HG03520 (cell line): Measurements from ENCODE around the gene PPP2R3A.
"Not testable (repeated sequence)": the region's sequence is repeated elsewhere in the genome, so short reads cannot be mapped to it uniquely, and the experiment has no call there.

Experiments
- ATAC-seq: cut with Tn5 transposase; IDR thresholded peaks from one replicate; pipeline ENCODE4 v1.9.1; 2021; ENCODE audit warnings: mild to moderate bottlenecking, moderate library complexity; ENCODE audit not compliant: unreplicated experiment

The PPP2R3A gene

DNA sequence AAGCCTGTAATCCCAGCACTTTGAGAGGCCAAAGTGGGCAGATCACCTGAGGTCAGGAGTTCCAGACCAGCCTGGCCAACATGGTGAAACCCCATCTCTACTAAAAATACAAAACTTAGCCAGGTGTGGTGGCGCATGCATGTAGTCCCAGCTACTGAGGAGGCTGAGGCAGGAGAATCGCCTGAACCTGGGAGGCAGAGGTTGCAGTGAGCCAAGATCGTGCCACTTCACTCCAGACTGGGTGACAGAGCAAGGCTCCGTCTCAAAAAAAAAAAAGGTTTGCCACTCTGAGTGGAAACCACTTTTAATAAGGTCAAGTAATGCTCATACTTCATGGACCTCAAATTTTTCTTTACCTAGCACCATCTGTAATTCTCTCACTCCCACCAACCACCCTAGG is 178.9 kb downstream of the PPP2R3A start:
- ATAC-seq: not testable (repeated sequence)

DNA sequence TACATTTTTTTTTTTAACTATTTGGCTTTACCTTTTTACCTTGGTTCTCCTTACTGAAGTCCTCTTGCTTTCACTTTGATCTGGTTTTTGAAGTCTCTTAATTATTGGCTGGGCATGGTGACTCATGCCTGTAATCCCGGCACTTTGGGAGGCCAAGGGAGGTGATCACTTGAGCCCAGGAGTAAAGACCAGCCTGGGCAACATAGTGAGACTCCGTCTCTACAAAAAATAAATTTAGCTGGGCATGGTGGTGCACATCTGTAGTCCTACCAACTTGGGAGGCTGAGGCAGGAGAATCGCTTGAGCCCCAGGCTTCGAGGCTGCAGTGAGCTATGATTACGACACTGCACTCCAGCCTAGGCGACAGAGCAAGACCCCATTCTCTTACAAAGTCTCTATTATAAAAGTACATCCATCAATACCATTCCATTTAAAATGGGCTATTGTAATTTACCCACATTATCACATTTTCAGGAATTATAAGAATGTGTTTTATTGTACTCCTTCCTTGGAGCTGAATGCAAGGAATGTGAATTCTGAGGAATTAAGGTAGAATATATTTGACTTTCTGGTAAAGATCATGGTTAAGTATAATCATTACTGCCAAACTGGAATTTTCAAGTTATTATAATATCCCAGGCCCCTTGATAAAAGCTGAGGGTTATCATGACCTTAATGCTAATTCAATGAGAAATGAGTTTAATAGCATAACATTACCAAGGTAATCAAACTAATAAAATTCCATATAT is 181.6 kb downstream of the PPP2R3A start:
- no peak for ATAC-seq

- ATAC-seq: no peak
Observed at GRCh38 chr3:136149667-136150066, 184.1 kb downstream of the PPP2R3A start.

GRCh38 chr3:136151219-136151618 is 185.7 kb downstream of the PPP2R3A start:
- no peak for ATAC-seq

DNA sequence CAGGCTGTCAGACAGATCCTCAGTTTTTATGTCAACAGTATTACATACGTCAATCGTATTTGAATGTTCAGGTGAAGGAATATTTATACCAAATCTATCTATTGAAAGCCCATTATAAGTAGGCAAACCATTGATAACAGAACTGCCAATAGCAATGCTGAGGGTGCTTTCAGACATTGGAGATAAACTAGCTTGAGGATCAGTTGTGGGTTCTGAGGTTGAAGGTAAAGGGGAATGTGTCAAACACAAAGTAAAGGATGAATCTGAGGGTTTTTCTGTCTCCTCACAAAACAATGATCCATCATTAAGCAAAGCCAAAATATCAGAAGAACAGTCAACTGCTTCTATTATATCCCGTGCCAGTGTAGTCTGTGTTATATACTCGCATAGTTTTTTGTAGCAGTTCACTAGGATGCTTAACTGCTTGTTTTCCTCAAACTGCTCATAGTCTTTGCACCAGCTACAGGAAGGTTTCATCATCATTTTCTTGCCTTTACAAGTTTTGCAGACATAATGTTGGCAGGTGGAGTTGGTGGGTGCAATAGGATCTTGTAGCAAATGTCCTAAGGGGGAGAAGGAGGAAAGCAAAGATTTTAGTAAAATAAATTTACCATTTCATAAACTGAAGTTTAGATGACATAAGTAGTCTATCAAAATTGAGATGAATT is 186.8 kb downstream of the PPP2R3A start:
- ATAC-seq: no peak

DNA sequence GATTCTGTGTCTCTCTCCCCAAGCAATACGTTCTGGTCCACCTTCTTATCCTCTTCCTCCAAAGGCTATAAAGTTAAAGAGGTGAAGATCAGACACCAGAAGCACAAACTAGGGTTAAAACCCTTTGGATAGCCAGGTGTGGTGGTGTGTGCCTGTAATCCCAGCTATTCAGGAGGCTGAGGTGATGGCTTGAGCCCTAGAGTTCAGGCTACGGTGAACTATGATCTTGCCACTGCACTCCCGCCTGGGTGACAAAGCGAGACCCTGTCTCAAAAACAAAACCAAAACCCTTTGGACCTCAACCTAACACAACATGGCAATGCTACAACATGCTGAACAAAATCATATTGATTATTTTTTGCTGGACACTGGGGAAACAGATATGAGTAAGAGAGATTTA is 187.4 kb downstream of the PPP2R3A start:
- no peak for ATAC-seq

DNA sequence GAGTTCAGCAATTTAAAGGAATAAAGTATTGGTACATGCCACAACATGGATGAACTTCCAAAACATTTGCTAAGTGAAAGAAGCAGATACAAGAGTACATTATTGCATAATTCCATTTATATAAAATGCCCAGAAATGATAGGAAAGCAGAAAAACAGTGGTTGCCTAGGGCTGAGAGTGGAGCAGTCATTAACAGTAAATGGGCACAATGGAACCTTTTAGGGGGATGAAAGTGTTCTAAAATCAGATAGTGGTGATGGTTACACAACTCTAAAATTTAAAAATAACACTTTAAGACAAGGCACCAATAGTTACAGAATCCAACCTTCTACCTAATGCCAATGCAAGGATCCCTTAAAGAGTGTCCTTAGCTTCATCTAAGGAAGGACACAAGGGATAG is 196.0 kb downstream of the PPP2R3A start:
- ATAC-seq: no peak

- ATAC-seq: no peak
Observed at GRCh38 chr3:136162322-136162721, 196.8 kb downstream of the PPP2R3A start.

- not testable (repeated sequence) for ATAC-seq
Observed at GRCh38 chr3:136163607-136164006, 198.1 kb downstream of the PPP2R3A start.

GRCh38 chr3:136166507-136166906 is 201.0 kb downstream of the PPP2R3A start:
- ATAC-seq: no peak

GRCh38 chr3:136168236-136168635 is 202.7 kb downstream of the PPP2R3A start:
- ATAC-seq: not testable (repeated sequence)

DNA sequence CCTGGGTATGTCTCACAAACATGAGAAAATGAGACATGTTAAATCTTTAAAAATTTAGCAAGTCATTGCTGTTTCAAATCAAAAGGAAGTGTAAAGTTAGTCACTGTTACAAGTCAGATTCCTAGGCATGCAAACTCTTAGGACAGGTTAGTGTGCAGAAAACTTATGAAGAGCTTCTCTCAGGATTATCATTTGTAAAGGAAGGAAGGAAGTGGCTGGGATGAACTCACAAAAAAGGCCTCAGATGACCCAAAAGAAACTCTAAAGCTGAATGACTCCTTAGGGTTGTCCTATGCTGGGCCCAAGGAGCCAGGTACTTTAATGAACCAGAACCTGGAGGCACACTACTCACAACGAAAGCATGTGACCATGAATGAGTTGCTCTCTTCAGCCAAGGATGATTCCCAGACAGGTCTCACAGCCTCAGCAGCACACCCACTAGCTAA is 205.6 kb downstream of the PPP2R3A start:
- no peak for ATAC-seq

- ATAC-seq: no peak
Observed at GRCh38 chr3:136173939-136174490, 208.5 kb downstream of the PPP2R3A start.

GRCh38 chr3:136177876-136178275 is 212.3 kb downstream of the PPP2R3A start:
- ATAC-seq: no peak

DNA sequence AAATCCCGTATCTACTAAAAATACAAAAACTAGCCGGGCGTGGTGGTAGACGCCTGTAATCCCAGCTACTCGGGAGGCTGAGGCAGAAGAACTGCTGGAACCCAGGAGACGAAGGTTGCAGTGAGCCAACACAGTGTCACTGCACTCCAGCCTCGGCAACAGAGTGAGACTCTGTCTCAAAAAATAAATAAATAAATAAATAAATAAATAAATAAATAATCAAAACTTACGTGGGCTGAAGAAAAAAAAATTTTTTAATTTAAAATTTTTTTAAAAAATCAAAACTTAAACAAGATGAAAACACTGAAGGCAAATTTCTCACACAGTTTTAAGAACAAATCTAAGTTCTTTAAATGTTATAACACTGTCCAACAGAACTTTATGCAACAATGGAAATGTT is 216.2 kb downstream of the PPP2R3A start:
- no peak for ATAC-seq

DNA sequence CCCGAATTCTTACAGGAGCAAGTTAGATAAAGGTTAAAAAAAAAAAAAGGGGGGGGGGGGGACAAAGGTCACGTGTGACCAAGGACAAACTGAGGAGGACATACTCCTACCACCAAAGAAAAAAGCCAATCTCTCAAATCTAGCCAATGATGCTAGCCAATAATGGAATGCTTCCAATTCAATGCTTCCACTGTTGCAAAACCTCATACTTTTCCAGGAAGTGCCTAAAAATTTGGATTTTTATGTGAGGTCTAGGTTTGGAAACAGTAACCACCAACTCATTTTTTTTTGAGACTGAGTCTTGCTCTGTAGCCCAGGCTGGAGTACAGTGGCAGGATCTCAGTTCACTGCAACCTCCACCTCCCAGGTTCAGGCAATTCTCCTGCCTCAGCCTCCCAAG is 219.2 kb downstream of the PPP2R3A start:
- ATAC-seq: no peak

DNA sequence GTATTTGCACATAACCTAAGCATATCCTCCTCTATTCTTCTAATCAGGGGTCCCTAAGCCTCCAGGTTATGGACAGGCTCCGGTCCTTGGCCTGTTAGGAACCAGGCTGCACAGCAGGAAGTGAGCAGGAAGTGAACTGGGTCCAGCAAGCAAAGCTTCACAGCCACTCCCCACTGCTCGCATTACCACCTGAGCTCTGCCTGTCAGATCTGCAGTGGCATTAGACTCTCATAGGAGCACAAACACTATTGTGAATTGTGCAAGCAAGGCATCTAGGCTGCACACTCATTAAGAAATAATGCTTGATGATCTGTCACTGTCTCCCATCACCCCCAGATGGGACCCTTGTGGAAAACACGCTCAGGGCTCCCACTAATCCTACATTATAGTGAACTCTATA is 220.8 kb downstream of the PPP2R3A start:
- ATAC-seq: no peak

GRCh38 chr3:136186846-136187245 is 221.3 kb downstream of the PPP2R3A start:
- no peak for ATAC-seq

DNA sequence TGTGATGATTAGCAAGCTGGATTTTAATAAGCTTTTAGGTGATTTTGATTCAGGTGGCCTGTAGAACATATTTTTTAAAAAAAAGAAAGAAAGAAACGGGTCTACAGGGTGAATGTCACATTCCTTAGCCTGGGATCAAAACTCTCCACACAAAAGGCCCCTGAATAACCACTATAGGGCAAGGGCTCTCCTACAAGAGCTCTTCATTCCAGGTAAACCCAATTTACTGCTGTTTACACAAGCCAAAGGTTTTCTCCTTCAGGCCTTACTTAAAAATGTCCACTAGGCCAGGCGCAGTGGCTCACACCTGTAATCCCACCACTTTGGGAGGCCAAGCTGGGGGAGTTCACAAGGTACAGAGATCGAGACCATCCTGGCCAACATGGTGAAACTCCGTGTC is 222.3 kb downstream of the PPP2R3A start:
- ATAC-seq: no peak

DNA sequence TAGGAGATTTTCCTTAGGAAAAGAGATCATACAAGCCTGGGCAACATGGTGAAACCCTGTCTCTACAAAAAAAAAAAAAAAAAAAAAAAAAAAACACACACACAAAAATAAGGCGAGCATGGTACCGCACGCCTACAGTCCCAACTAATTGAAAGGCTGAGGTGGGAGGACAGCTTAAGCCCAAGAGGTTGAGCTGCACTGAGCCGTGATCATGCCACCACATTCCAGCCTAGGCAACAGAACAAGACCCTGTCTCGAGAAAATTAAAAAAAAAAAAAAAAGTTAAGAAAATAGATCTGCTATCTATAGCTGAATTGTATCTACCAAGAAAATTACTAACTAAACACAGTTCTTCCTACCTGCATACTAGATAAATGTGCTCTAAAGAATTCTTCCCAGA is 223.5 kb downstream of the PPP2R3A start:
- no peak for ATAC-seq

- ATAC-seq: no peak
Observed at GRCh38 chr3:136189859-136190617, 224.5 kb downstream of the PPP2R3A start.
